ENCODE data around the gene PSEN1. TPM values are rescaled to one million over a fixed set of nuclear protein-coding genes. Genes with fewer than 3 reads are reported as not detected.

PSEN1 gene
- total RNA-seq, 1 experiment from 2014 or later: 39.3 TPM

GRCh38 chr14:73232984-73233383, 96.7 kb downstream of the PSEN1 start:
- Histone ChIP-seq H3K27me3 (ENCODE audit: control insufficient read depth, insufficient read depth, low read length) (0 out of 2 replicates have a peak, but pooled peaks cover 2% of the 10 kb centered on the region), H3K9me3 (ENCODE audit: control insufficient read depth, insufficient read depth, low read depth, low read length) (no peaks in the 10 kb centered on the region), H3K36me3 (ENCODE audit: control insufficient read depth, insufficient read depth, low read length) (no peaks in the 10 kb centered on the region), H3K27ac (ENCODE audit: low read length) (no peak overlapping the region), H3K4me1 (ENCODE audit: control insufficient read depth, insufficient read depth, low read length) (peaks cover 27% of the 10 kb centered on the region), H3K4me3 (ENCODE audit: low read depth in 2 of 2, low read length in 2 of 2) (no peak overlapping the region)
- intact Hi-C loops (cut with micrococcal nuclease; ENCODE audit: unreplicated experiment) (no loop called here), in situ Hi-C loops (cut with HindIII; ENCODE audit: low pct_unique_long_range_greater_than_20kb, low sequenced_read_pairs) (no loop called here)
- ATAC-seq: no peak
- POLR2A ChIA-PET: interaction anchor here (0.7 kb wide), 1 partner anchor 224 kb away, joined by 4 read pairs; no protein-coding TSS in a partner anchor
- TF ChIP-seq SIN3A (IDR thresholded peaks at IDR 0.05; ENCODE audit: borderline replicate concordance, insufficient read depth, low read depth, low read length): no peak
- TF ChIP-seq REST (IDR thresholded peaks at IDR 0.05; ENCODE audit: insufficient read depth in 1 of 2, low read depth in 2 of 2, low read length in 1 of 2): no peak
- no peak for TF ChIP-seq CTCF (IDR thresholded peaks at IDR 0.05)
- TF ChIP-seq TCF7L2 (IDR thresholded peaks at IDR 0.05; ENCODE audit: low read depth, low read length): no peak
- no peak for TF ChIP-seq POLR2AphosphoS5 (IDR thresholded peaks at IDR 0.05; ENCODE audit: low read depth, low read length)
- no peak for DNase-seq (ENCODE audit: low read depth, low spot score)
- CTCF ChIA-PET: interaction anchor here (0.6 kb wide), 1 partner anchor 1078 kb away, joined by 3 read pairs; no protein-coding TSS in a partner anchor
- BruUV-seq (replicated peaks): no TSS peak

GRCh38 chr14:73233564-73233963, 97.3 kb downstream of the PSEN1 start:
- ATAC-seq (no peak), DNase-seq (ENCODE audit: low read depth, low spot score) (no peak)
- H3K9me3 ChIP-seq (ENCODE audit: control insufficient read depth, insufficient read depth, low read depth, low read length): no peaks in the 10 kb centered on the region
- no TSS peak for BruUV-seq (replicated peaks)
- no peak overlapping the region for H3K4me3 ChIP-seq (ENCODE audit: low read depth in 2 of 2, low read length in 2 of 2)
- TF ChIP-seq REST (IDR thresholded peaks at IDR 0.05; ENCODE audit: insufficient read depth in 1 of 2, low read depth in 2 of 2, low read length in 1 of 2) (no peak), TCF7L2 (IDR thresholded peaks at IDR 0.05; ENCODE audit: low read depth, low read length) (no peak), POLR2AphosphoS5 (IDR thresholded peaks at IDR 0.05; ENCODE audit: low read depth, low read length) (no peak), CTCF (IDR thresholded peaks at IDR 0.05) (no peak), SIN3A (IDR thresholded peaks at IDR 0.05; ENCODE audit: borderline replicate concordance, insufficient read depth, low read depth, low read length) (no peak)
- intact Hi-C loops (cut with micrococcal nuclease; ENCODE audit: unreplicated experiment) (no loop called here), in situ Hi-C loops (cut with HindIII; ENCODE audit: low pct_unique_long_range_greater_than_20kb, low sequenced_read_pairs) (no loop called here)
- ChIA-PET POLR2A (no interaction called here), CTCF (no interaction called here)
- H3K36me3 ChIP-seq (ENCODE audit: control insufficient read depth, insufficient read depth, low read length): no peaks in the 10 kb centered on the region
- peaks cover 30% of the 10 kb centered on the region for H3K4me1 ChIP-seq (ENCODE audit: control insufficient read depth, insufficient read depth, low read length)
- 0 out of 2 replicates have a peak, but pooled peaks cover 2% of the 10 kb centered on the region for H3K27me3 ChIP-seq (ENCODE audit: control insufficient read depth, insufficient read depth, low read length)
- no peak overlapping the region for H3K27ac ChIP-seq (ENCODE audit: low read length)

Measured in Panc1 (cell line).